ENCODE results near the gene SERPINA12.

- no peak for TF ChIP-seq TCF7 (CRISPR knock-in tag; IDR thresholded peaks at IDR 0.05; ENCODE audit: low read depth)
- TF ChIP-seq, protein P1, sequence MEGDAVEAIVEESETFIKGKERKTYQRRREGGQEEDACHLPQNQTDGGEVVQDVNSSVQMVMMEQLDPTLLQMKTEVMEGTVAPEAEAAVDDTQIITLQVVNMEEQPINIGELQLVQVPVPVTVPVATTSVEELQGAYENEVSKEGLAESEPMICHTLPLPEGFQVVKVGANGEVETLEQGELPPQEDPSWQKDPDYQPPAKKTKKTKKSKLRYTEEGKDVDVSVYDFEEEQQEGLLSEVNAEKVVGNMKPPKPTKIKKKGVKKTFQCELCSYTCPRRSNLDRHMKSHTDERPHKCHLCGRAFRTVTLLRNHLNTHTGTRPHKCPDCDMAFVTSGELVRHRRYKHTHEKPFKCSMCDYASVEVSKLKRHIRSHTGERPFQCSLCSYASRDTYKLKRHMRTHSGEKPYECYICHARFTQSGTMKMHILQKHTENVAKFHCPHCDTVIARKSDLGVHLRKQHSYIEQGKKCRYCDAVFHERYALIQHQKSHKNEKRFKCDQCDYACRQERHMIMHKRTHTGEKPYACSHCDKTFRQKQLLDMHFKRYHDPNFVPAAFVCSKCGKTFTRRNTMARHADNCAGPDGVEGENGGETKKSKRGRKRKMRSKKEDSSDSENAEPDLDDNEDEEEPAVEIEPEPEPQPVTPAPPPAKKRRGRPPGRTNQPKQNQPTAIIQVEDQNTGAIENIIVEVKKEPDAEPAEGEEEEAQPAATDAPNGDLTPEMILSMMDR (IDR thresholded peaks at IDR 0.05) = no peak
- TF ChIP-seq, protein P2, sequence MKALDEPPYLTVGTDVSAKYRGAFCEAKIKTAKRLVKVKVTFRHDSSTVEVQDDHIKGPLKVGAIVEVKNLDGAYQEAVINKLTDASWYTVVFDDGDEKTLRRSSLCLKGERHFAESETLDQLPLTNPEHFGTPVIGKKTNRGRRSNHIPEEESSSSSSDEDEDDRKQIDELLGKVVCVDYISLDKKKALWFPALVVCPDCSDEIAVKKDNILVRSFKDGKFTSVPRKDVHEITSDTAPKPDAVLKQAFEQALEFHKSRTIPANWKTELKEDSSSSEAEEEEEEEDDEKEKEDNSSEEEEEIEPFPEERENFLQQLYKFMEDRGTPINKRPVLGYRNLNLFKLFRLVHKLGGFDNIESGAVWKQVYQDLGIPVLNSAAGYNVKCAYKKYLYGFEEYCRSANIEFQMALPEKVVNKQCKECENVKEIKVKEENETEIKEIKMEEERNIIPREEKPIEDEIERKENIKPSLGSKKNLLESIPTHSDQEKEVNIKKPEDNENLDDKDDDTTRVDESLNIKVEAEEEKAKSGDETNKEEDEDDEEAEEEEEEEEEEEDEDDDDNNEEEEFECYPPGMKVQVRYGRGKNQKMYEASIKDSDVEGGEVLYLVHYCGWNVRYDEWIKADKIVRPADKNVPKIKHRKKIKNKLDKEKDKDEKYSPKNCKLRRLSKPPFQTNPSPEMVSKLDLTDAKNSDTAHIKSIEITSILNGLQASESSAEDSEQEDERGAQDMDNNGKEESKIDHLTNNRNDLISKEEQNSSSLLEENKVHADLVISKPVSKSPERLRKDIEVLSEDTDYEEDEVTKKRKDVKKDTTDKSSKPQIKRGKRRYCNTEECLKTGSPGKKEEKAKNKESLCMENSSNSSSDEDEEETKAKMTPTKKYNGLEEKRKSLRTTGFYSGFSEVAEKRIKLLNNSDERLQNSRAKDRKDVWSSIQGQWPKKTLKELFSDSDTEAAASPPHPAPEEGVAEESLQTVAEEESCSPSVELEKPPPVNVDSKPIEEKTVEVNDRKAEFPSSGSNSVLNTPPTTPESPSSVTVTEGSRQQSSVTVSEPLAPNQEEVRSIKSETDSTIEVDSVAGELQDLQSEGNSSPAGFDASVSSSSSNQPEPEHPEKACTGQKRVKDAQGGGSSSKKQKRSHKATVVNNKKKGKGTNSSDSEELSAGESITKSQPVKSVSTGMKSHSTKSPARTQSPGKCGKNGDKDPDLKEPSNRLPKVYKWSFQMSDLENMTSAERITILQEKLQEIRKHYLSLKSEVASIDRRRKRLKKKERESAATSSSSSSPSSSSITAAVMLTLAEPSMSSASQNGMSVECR (CRISPR knock-in tag; IDR thresholded peaks at IDR 0.05; ENCODE audit: borderline replicate concordance) = no peak
- no peak for TF ChIP-seq MAX (CRISPR knock-in tag; IDR thresholded peaks at IDR 0.05)
- TF ChIP-seq ZNF263 (CRISPR knock-in tag; IDR thresholded peaks at IDR 0.05; ENCODE audit: low read depth) = no peak
- TF ChIP-seq PRRX2 (CRISPR knock-in tag; IDR thresholded peaks at IDR 0.05) = no peak
- TF ChIP-seq KAT7 (CRISPR knock-in tag; IDR thresholded peaks at IDR 0.05; ENCODE audit: borderline replicate concordance) = no peak
- no peak for TF ChIP-seq FOXP1 (CRISPR knock-in tag; IDR thresholded peaks at IDR 0.05; ENCODE audit: borderline replicate concordance)
- TF ChIP-seq, protein P3, sequence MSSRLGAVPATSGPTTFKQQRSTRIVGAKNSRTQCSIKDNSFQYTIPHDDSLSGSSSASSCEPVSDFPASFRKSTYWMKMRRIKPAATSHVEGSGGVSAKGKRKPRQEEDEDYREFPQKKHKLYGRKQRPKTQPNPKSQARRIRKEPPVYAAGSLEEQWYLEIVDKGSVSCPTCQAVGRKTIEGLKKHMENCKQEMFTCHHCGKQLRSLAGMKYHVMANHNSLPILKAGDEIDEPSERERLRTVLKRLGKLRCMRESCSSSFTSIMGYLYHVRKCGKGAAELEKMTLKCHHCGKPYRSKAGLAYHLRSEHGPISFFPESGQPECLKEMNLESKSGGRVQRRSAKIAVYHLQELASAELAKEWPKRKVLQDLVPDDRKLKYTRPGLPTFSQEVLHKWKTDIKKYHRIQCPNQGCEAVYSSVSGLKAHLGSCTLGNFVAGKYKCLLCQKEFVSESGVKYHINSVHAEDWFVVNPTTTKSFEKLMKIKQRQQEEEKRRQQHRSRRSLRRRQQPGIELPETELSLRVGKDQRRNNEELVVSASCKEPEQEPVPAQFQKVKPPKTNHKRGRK (CRISPR knock-in tag; IDR thresholded peaks at IDR 0.05; ENCODE audit: borderline replicate concordance) = no peak
- no peak for TF ChIP-seq CDX4 (CRISPR knock-in tag; IDR thresholded peaks at IDR 0.05; ENCODE audit: borderline replicate concordance)
Observed at GRCh38 chr14:94509356-94509755, at the start of gene SERPINA12.
